Heart left ventricle (tissue), 13 donors: ENCODE results near the gene C19orf38.

Source experiments
- POLR2A ChIP-seq, 2 donors: fragments of 450-650 bp; IDR thresholded peaks; one replicate each; pipeline ENCODE4 v1.6.1; 2017; ENCODE audit warnings: antibody characterized with exemption in 2 of 2, mild to moderate bottlenecking in 2 of 2, moderate library complexity in 2 of 2
- TF ChIP-seq, protein P1 (sequence below), 12 donors: fragments of 200-600 bp; sonication (generic) in 4 of 12; IDR thresholded peaks; one replicate each; pipeline versions ENCODE4 v1.5.0 to v1.8.0; 2018 to 2022; ENCODE audit warnings: antibody characterized with exemption in 12 of 12, mild to moderate bottlenecking in 5 of 12
- donor health status: ischemic (EF 13 %, LVEDD 7.1; RV severe dilation, severe dysfunction).
- donor health status: DM: no; HTN: yes; CAD: no.
- donor health status: DM: no; HTN: no; CAD: no.
- donor health status: ischemic (EF 25% LVEDD 6.9; RV normal size, moderate dysfunction).
- donor health status: ischemic (EF 25% LVEDD 5.7; RV mildly dilated, moderate dysfunction).
- donor health status: ischemic (EF 35%, LVEDD 5.7; RV mildly dilated, moderate dysfunction).
- donor health status: nonischemic (EF 11% LVEDD 7.7; RV severe dilation, severe dysfunction).
- donor health status: DM: yes; HTN: yes; CAD: no.
- donor health status: PGD.
- donor health status: ischemic (EF 29% LVEDD 5.4; RV normal size, mild dysfunction).
- donor health status: nonischemic (EF 23%, LVEDD 6.1; RV moderate dilation, normal function).

DNA sequence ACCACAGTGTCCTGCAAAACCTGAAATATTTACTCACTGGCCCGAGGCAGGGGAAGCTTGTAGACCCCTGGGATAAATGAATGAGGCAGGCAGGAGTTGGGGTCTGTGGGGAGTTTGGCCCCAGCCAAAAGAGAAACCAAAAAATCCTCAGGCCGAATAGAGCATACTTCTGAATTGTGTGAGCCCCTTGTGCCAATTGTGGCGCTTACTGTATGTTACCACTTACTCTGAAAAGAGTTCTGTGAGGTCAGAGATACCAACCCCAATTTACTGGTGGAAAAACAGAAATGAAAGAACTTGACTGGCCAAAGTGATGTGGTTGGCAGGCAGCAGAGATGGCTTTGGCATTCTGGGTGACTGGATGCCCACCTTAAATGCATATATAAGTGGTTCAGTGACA is 30.0 kb downstream of the C19orf38 start:
- TF ChIP-seq, protein P1, sequence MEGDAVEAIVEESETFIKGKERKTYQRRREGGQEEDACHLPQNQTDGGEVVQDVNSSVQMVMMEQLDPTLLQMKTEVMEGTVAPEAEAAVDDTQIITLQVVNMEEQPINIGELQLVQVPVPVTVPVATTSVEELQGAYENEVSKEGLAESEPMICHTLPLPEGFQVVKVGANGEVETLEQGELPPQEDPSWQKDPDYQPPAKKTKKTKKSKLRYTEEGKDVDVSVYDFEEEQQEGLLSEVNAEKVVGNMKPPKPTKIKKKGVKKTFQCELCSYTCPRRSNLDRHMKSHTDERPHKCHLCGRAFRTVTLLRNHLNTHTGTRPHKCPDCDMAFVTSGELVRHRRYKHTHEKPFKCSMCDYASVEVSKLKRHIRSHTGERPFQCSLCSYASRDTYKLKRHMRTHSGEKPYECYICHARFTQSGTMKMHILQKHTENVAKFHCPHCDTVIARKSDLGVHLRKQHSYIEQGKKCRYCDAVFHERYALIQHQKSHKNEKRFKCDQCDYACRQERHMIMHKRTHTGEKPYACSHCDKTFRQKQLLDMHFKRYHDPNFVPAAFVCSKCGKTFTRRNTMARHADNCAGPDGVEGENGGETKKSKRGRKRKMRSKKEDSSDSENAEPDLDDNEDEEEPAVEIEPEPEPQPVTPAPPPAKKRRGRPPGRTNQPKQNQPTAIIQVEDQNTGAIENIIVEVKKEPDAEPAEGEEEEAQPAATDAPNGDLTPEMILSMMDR (IDR thresholded peaks at IDR 0.05): no peak
- no peak for TF ChIP-seq POLR2A (IDR thresholded peaks at IDR 0.05)
